Raji (cell line): ENCODE results near the gene SCN1A.

ENCODE experiments used
- POLR2A ChIP-seq: IDR thresholded peaks from 2 replicates; pipeline ENCODE4 v1.6.1; 2011; ENCODE audit warnings: low read depth, low read length, control low read depth; ENCODE audit not compliant: insufficient read depth

SCN1A gene

DNA sequence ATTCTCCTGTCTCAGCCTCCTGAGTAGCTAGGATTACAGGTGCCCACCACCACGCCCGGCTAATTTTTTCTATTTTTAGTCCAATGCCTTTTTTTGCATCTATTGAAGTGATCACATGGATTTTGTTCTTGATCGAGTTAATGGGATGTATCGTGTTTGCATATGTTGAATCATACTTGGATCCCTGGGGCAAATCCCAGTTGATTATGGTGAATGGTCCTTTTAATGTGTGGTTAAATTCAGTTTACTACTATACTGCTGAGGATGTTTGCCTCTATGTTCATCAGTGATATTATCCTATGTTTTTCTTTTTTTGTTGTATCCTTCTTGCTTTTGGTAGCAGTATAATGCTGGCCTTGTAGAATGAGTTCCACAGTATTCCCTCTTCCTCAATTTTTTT is 166.0 kb downstream of the SCN1A start:
- no peak for TF ChIP-seq POLR2A

DNA sequence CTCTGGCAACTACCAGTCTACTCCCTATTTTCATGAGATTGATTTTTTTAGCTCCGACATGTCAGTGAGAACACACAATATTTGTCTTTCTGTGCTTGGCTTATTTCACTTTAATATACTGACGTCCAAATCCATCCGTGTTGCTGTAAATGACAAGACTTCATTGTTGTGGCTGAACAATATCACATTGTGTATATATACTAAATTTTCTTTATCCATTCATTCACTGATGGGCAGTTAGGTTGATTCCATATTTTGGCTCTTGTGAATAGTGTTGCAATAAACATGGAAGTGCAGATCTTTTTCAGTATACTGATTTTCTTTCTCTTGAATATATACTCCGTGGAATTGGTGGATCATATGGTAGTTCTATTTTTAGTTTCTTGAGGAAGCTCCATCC is 168.4 kb downstream of the SCN1A start:
- TF ChIP-seq POLR2A = no peak

DNA sequence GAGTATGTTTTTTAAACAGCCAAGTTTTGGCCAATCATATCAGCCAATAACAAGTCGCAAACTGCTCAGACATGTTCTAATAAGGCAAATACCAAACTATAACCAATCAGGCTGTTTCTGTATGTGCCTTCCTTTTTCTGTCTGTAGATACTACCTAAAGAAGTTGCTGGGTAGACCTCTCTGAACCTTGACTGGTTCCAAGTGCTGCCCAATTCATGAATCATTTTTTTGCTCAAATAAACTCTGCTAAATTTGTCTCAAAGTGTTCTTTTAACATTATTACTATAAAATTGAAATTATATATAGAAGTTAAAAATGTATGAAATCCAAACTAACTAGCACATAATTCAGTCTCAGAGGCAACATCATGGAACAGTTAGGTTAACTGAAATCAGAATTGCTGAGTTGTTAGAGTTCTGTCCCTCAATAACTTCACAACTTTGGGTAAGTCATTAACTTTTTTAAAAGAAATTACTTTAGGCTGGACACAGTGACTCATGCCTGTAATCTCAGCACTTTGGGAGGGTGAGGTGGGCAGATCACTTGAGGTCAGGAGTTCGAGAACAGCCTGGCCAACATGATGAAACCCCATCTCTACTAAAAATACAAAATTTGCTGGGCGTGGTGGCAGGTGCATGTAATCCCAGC is 169.4 kb downstream of the SCN1A start:
- TF ChIP-seq POLR2A = no peak

DNA sequence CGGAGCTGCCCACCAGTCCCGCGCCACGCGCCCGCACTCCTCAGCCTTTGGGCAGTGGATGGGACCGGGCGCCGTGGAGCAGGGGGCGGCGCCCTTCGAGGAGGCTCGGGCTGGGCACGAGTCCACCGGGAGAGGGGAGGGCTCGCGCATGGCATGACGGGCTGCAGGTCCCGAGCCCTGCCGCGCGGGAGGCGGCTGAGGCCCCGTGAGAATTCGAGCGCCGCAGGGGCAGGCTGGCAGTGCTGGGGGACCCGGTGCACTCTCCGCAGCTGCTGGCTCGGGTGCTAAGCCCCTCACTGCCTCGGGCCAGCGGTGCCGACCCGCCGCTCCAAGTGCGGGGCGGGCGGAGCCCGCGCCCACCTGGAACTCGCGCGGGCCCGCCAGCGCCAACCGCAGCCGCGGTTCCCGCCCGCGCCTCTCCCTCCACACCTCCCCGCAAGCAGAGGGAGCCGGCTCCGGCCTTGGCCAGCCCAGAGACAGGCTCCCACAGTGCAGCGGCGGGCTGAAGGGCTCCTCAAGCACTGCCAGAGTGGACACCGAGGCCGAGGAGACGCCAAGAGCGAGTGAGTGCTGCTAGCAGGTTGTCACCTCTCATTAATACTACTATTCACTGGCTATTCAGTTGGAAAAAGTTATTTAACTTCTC is 170.7 kb downstream of the SCN1A start:
- TF ChIP-seq POLR2A = no peak

DNA sequence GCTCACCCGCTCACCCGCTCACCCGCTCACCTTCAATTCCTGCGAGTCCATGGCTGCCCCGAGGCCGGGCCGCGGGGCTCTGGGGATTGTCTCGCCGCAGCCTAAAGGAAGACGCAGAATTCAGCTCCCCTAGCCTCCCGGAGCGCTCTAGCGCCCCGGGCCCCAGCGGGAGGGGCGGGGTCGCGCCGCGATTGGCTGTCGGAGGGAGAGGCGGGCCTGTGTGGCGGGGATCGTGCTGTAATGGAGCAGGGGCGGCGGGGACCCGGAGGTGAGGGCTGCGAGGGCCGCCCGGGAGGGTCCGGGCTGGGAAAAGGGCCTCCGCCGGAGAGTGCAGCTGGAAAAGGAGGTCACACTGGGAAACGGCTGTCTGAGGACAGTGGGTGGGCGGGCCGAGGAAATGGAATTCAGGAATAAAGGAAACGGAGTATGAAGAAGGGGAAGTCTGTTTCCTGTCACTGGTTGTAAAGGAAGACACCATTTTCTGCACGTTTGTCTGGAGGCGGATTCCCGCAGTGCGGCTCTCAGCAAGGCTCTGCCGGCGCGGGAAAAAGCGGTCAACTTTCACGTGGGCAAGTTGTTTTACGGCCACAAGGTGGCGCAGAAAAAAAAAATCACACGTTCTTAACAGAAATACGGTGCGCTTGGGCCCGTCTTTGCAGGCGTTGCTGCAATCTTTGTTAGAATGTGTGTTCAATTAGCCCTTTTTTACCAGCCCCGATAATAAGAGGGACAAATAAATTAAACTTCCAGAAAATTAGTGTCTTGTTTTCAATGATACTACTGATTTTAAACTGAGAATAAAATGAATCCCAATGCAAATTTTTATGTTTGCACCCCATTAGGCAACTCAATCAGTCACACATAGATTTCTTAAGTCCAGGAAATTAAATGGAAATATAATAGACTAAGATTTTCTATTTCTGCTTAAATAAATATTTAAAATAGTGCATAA is 173.9 kb downstream of the SCN1A start, which contains the start of gene TTC21B:
Gene TTC21B, minus strand, starts transcription at position 122 of the 952 bp plus-strand sequence. Its CDS starts 71 bp downstream, at position 51.
- TF ChIP-seq POLR2A = peak; percentile 68

- no peak for TF ChIP-seq POLR2A
Measured at GRCh38 chr2:165953306-165953654, 174.5 kb downstream of the SCN1A start.

DNA sequence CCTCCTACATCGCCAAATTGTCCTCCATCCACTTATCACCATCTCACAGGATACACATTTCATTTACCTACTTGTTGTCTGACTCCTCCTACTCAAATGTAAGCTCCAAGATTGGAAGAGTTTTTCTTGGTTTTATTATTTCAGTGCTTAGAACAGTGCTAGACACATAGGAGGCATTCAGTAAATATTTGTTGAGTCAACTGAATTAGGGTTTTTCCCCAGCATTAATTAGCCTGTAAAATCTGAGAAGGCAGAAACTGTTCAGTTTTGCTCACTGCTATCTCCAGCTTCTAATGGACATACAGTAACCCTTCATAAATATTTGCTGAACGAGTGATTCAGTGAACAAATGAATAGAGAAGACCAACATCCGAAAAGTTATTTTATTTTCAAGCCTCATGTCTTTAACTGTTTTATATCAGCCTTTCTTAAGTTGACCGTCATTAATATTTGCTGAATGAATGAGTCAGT is 175.0 kb downstream of the SCN1A start:
- TF ChIP-seq POLR2A = no peak

- no peak for TF ChIP-seq POLR2A
Measured at GRCh38 chr2:165952085-165952484, 175.7 kb downstream of the SCN1A start.

GRCh38 chr2:165950438-165950837 is 177.4 kb downstream of the SCN1A start:
- no peak for TF ChIP-seq POLR2A

- TF ChIP-seq POLR2A = no peak
Measured at GRCh38 chr2:165941827-165942226, 186.0 kb downstream of the SCN1A start.

DNA sequence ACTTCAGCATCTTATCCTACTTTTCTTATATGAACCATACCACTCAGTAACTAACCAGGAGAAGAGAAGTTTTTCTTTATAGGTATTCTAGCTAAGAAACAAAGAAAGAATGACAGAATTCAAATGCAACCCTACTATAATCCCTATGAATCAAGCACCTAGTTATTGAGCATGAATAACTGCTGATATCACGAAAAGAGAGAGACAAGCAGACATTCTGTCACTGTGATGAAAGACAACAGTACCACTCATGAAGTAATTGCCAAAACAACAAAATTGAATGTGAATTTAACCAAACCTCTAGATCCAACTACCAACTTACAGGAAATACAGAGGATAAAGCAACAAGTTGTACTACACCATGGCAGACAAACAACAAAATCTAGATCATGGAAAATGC is 189.6 kb downstream of the SCN1A start:
- no peak for TF ChIP-seq POLR2A
